Chondrocyte (in vitro differentiated cells): ENCODE measurements around the gene ADSL. TPM values are rescaled to one million over a fixed set of nuclear protein-coding genes. Genes with fewer than 3 reads are reported as not detected.

ENCODE experiments used
- DNase-seq: peaks from one replicate; pipeline ENCODE4 v3.0.0; 2021; ENCODE audit warnings: mixed read lengths, low spot score
- H3K27ac Mint-ChIP-seq: one replicate; pipeline ENCODE4 v1.8.0; 2021; ENCODE audit warnings: mild to moderate bottlenecking, moderate library complexity, mixed read lengths; ENCODE audit not compliant: unreplicated experiment
- H3K27me3 Mint-ChIP-seq: 2 replicates; pipeline ENCODE4 v1.8.0; 2021; ENCODE audit warnings: low read depth, mixed read lengths
- H3K36me3 Mint-ChIP-seq: 2 replicates; pipeline ENCODE4 v1.8.0; 2021; ENCODE audit warnings: low read depth, mixed read lengths
- H3K4me1 Mint-ChIP-seq: 2 replicates; pipeline ENCODE4 v1.8.0; 2021; ENCODE audit warnings: low read depth, mild to moderate bottlenecking, mixed read lengths
- H3K4me3 Mint-ChIP-seq: one replicate; pipeline ENCODE4 v1.8.0; 2021; ENCODE audit warnings: mild to moderate bottlenecking, moderate library complexity, mixed read lengths; ENCODE audit not compliant: unreplicated experiment
- H3K9me3 Mint-ChIP-seq: 2 replicates; pipeline ENCODE4 v1.8.0; 2021; ENCODE audit warnings: low read depth, mixed read lengths
- CTCF ChIP-seq: fragments of 200-600 bp; sonication (generic); IDR thresholded peaks from 2 replicates; pipeline ENCODE4 v1.5.0; 2021; ENCODE audit warnings: antibody characterized with exemption, mild to moderate bottlenecking, moderate library complexity
- total RNA-seq: library from RNA; stranded (reverse); gene quantifications from 3 replicates; pipeline ENCODE4 v1.2.1, GENCODE V29; 2021

ADSL gene
- total RNA-seq, 1 donor from 2014 or later = 62.2 TPM

- Mint-ChIP-seq H3K36me3 (peaks cover 37% of the 10 kb centered on the region), H3K27ac (peak overlapping the region; percentile 8), H3K4me1 (peaks cover 20% of the 10 kb centered on the region), H3K9me3 (no peaks in the 10 kb centered on the region), H3K4me3 (no peak overlapping the region), H3K27me3 (no peaks in the 10 kb centered on the region)
- TF ChIP-seq CTCF = no peak
- DNase-seq = no peak
Measured at GRCh38 chr22:40429481-40429880, 83.2 kb downstream of the ADSL start.

GRCh38 chr22:40430991-40431390, 84.7 kb downstream of the ADSL start:
- Mint-ChIP-seq H3K4me3 (no peak overlapping the region), H3K27me3 (no peaks in the 10 kb centered on the region), H3K27ac (peak overlapping the region; percentile 22), H3K9me3 (no peaks in the 10 kb centered on the region), H3K4me1 (peaks cover 28% of the 10 kb centered on the region), H3K36me3 (peaks cover 33% of the 10 kb centered on the region)
- TF ChIP-seq CTCF = no peak
- DNase-seq = no peak

DNA sequence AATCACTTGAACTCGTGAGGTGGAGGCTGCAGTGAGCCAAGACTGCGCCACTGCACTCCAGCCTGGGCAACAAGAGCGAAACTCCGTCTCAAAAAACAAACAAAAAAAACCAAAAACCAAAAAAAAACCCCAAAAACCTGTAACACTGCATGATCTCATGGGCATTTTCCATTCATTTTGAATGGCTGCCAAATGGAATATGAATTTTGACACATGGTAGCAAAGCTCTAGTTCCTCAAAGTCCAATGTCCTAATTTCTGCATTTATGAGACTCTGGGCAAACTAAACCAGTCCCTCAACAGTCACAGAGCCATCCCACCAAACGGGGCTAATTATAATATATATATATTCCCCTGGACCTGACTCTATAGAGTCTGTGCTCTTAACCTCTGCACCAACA, 85.9 kb downstream of the ADSL start:
- peaks cover 24% of the 10 kb centered on the region for H3K36me3 Mint-ChIP-seq
- H3K9me3 Mint-ChIP-seq = no peaks in the 10 kb centered on the region
- no peak for TF ChIP-seq CTCF
- DNase-seq = no peak
- H3K27me3 Mint-ChIP-seq = no peaks in the 10 kb centered on the region
- H3K4me1 Mint-ChIP-seq = peaks cover 40% of the 10 kb centered on the region
- H3K27ac Mint-ChIP-seq = no peak overlapping the region
- H3K4me3 Mint-ChIP-seq = no peak overlapping the region

DNA sequence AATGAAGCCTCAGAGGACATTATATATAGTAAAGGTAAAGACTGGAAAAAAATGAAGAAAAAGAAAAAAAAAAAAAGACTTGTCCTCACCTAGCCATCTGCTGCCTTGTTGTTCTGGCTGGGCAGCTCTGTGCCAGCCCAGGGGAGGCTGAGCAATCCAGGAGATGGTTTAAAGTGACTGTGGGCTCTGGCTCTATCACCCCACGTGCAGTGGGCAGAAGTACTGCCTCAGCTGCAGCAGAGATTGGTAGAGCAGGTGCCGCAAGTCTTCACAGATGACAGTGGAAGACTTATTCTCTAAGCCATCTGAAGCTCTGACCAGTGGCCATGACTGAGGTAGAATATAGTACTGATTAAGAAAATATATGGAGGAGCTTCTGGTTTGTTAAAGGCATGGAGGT, 86.3 kb downstream of the ADSL start:
- no peak for DNase-seq
- peaks cover 44% of the 10 kb centered on the region for H3K4me1 Mint-ChIP-seq
- no peak overlapping the region for H3K27ac Mint-ChIP-seq
- H3K27me3 Mint-ChIP-seq = no peaks in the 10 kb centered on the region
- no peaks in the 10 kb centered on the region for H3K9me3 Mint-ChIP-seq
- no peak overlapping the region for H3K4me3 Mint-ChIP-seq
- H3K36me3 Mint-ChIP-seq = peaks cover 23% of the 10 kb centered on the region
- TF ChIP-seq CTCF = no peak

DNA sequence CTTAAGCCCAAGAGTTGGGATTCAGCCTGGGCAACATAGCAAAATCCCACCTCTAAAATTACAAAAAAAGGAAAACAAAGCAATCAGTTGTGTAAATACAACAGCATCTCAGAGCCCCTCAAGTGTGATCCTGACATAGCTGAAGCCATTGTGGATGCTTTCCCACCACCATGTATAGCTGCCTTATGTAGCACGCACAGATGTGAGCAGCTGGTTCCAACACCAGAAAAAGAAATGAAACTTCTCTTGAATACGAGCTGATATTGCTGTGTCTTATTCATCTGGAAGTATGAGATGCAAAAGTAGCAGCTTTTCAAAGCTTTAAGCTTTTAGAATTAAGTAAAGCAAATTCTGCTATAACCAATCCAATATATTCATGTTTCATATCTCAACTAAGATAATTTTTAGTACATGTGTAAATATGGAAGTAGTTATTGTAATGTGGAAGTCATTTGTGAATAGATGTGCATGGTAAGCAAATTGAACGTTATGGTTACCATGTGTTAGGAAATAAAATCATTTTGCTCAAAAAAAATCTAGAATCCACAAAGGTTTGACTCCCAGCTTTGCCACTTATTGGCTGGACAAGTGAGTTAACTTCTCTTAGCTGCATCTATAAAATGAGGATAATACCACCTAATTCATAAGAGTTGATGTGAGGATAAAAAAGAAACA, 87.3 kb downstream of the ADSL start:
- TF ChIP-seq CTCF = no peak
- Mint-ChIP-seq H3K9me3 (no peaks in the 10 kb centered on the region), H3K36me3 (peaks cover 22% of the 10 kb centered on the region), H3K4me3 (no peak overlapping the region), H3K27me3 (no peaks in the 10 kb centered on the region), H3K4me1 (peaks cover 51% of the 10 kb centered on the region), H3K27ac (peak overlapping the region; percentile 87)
- DNase-seq = no peak
